Type B pancreatic cell (in vitro differentiated cells): ENCODE data around the gene HOXC11. TPM values are rescaled to one million over a fixed set of nuclear protein-coding genes. Genes with fewer than 3 reads are reported as not detected.

Experiments
- DNase-seq: peaks from one replicate; pipeline ENCODE4 v3.0.0; 2021; ENCODE audit warnings: mixed read lengths; ENCODE audit not compliant: unreplicated experiment; ENCODE audit errors: extremely low spot score
- H3K27ac Mint-ChIP-seq: 2 replicates; pipeline ENCODE4 v1.8.0; 2021; ENCODE audit warnings: mild to moderate bottlenecking, mixed read lengths
- H3K27me3 Mint-ChIP-seq: 2 replicates; pipeline ENCODE4 v1.8.0; 2021; ENCODE audit warnings: mixed read lengths
- H3K36me3 Mint-ChIP-seq: 2 replicates; pipeline ENCODE4 v1.8.0; 2021; ENCODE audit warnings: mixed read lengths
- H3K4me1 Mint-ChIP-seq: one replicate; pipeline ENCODE4 v1.8.0; 2021; ENCODE audit warnings: mixed read lengths; ENCODE audit not compliant: unreplicated experiment
- H3K4me3 Mint-ChIP-seq: 2 replicates; pipeline ENCODE4 v1.8.0; 2021; ENCODE audit warnings: mild to moderate bottlenecking, mixed read lengths
- H3K9me3 Mint-ChIP-seq: 2 replicates; pipeline ENCODE4 v1.8.0; 2021; ENCODE audit warnings: mixed read lengths
- CTCF ChIP-seq: fragments of 200-600 bp; sonication (generic); conservative IDR thresholded peaks from 2 replicates; pipeline ENCODE4 v1.5.0; 2021; ENCODE audit warnings: antibody characterized with exemption, mild to moderate bottlenecking
- total RNA-seq: library from RNA; stranded (reverse); gene quantifications from 2 replicates; pipeline ENCODE4 v1.2.1, GENCODE V29; 2021; ENCODE audit warnings: low replicate concordance

The HOXC11 gene
- total RNA-seq, 1 donor from 2014 or later, result 0.12 TPM

- Mint-ChIP-seq H3K27ac (no peak overlapping the region), H3K27me3 (peaks cover 98% of the 10 kb centered on the region), H3K36me3 (no peaks in the 10 kb centered on the region), H3K4me1 (peaks cover 12% of the 10 kb centered on the region), H3K9me3 (no peaks in the 10 kb centered on the region), H3K4me3 (no peak overlapping the region)
- TF ChIP-seq CTCF, result no peak
- no peak for DNase-seq
Observed at GRCh38 chr12:53969588-53970259, 3.2 kb upstream of the HOXC11 start.

DNA sequence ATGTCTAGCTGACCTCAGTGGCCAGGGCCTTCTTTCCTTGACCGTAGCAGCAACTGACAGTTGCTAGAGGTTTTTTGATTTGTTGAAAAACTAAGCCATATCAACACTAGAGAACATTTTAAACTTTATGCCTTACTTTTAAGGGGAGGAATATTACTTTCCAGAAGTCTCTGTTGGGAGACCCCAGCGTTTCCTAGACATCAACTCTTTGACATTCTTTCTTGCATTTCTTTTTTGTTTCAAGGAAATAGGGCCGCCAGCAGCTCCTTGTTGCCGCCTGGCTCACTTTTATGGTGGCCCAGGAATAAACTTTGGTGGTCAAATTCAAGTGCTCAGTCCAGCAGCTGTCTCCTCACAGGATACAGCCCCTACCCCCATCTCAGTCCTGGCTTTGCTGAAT is 2.5 kb upstream of the HOXC11 start:
- Mint-ChIP-seq H3K4me1 (peaks cover 11% of the 10 kb centered on the region), H3K27ac (no peak overlapping the region)

GRCh38 chr12:53971129-53971528 is 1.8 kb upstream of the HOXC11 start:
- no peaks in the 10 kb centered on the region for H3K36me3 Mint-ChIP-seq
- no peak overlapping the region for H3K27ac Mint-ChIP-seq
- no peak overlapping the region for H3K4me3 Mint-ChIP-seq
- peaks cover 9% of the 10 kb centered on the region for H3K4me1 Mint-ChIP-seq
- no peaks in the 10 kb centered on the region for H3K9me3 Mint-ChIP-seq
- H3K27me3 Mint-ChIP-seq, result peaks cover 96% of the 10 kb centered on the region
- TF ChIP-seq CTCF, result no peak
- DNase-seq, result no peak

More for the DNA sequence above, 2.5 kb upstream of the HOXC11 start:
- no peak for TF ChIP-seq CTCF
- no peaks in the 10 kb centered on the region for H3K9me3 Mint-ChIP-seq
- H3K4me3 Mint-ChIP-seq, result no peak overlapping the region
- H3K27me3 Mint-ChIP-seq, result peaks cover 96% of the 10 kb centered on the region
- H3K36me3 Mint-ChIP-seq, result no peaks in the 10 kb centered on the region
- no peak for DNase-seq

- no peaks in the 10 kb centered on the region for H3K9me3 Mint-ChIP-seq
- H3K27ac Mint-ChIP-seq, result no peak overlapping the region
- no peak overlapping the region for H3K4me3 Mint-ChIP-seq
- no peak for TF ChIP-seq CTCF
- H3K36me3 Mint-ChIP-seq, result no peaks in the 10 kb centered on the region
- peaks cover 3% of the 10 kb centered on the region for H3K4me1 Mint-ChIP-seq
- DNase-seq, result no peak
- H3K27me3 Mint-ChIP-seq, result peaks cover 96% of the 10 kb centered on the region
Observed at GRCh38 chr12:53971686-53972085, 1.2 kb upstream of the HOXC11 start.

DNA sequence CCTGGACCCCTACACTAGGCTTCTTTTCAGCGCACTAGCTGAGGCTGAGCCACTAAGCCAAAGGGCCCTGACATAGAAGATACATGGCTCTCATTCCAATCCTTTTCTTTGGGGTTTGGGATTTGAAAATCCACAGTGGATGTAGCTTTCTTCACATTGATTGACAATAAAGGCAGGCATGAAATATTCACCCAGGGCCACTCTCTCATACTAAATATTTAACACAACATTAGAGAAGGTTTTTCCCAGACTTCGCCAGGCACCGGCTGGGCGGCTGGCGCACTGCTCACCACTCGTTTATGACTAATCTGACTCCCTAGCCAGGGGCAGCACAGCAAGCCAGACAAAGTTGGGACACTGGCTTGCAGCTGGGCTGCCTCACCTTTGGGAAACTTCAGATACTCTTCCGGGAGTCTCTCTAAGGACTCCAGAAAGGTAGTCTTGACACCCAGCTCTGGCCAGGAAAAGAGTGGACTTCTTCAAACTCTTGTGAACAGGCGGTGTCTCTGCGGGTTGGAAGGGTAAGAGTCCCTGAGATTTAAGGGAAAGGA is 699 bp upstream of the HOXC11 start:
- no peak for DNase-seq
- H3K4me1 Mint-ChIP-seq, result peaks cover 3% of the 10 kb centered on the region
- H3K9me3 Mint-ChIP-seq, result no peaks in the 10 kb centered on the region

More for the DNA sequence above, 699 bp upstream of the HOXC11 start:
- no peak overlapping the region for H3K27ac Mint-ChIP-seq
- H3K4me3 Mint-ChIP-seq, result peak overlapping the region; percentile 27
- no peak for TF ChIP-seq CTCF
- H3K27me3 Mint-ChIP-seq, result peaks cover 96% of the 10 kb centered on the region
- no peaks in the 10 kb centered on the region for H3K36me3 Mint-ChIP-seq
